GM12872 (cell line): Measurements from ENCODE around the gene DENND2D.

Experiments used
- TF ChIP-seq, protein P1 (sequence below): IDR thresholded peaks from 3 replicates; pipeline ENCODE4 v1.5.1; 2011; ENCODE audit warnings: low read depth, mild to moderate bottlenecking, low read length, moderate library complexity; ENCODE audit not compliant: insufficient read depth

DENND2D gene

DNA sequence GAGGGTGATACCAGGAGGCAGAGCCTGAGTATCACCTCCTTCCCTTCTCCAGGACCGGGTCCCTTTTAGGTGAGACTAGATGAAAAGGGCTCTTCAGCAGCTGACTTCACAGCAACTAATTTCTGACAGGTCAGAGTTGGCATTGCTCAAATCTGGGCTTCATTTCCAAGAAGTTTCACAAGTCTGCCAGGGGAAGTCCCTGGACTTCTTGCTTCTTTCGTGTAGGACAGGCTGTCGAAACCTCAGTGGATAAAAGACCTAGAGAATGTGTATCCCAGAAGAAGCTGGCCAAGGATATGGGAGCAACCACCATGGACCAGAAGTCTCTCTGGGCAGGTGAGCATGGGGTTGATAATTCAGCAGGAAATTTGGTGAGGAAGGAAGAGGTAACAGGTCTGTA is 27.0 kb upstream of the DENND2D start, which contains the start of gene CHI3L2:
Gene CHI3L2 (plus strand): TSS at position 280 of the 400 bp plus-strand sequence. CDS start 17 bp downstream, at position 297.
- TF ChIP-seq, protein P1, sequence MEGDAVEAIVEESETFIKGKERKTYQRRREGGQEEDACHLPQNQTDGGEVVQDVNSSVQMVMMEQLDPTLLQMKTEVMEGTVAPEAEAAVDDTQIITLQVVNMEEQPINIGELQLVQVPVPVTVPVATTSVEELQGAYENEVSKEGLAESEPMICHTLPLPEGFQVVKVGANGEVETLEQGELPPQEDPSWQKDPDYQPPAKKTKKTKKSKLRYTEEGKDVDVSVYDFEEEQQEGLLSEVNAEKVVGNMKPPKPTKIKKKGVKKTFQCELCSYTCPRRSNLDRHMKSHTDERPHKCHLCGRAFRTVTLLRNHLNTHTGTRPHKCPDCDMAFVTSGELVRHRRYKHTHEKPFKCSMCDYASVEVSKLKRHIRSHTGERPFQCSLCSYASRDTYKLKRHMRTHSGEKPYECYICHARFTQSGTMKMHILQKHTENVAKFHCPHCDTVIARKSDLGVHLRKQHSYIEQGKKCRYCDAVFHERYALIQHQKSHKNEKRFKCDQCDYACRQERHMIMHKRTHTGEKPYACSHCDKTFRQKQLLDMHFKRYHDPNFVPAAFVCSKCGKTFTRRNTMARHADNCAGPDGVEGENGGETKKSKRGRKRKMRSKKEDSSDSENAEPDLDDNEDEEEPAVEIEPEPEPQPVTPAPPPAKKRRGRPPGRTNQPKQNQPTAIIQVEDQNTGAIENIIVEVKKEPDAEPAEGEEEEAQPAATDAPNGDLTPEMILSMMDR, result no peak

DNA sequence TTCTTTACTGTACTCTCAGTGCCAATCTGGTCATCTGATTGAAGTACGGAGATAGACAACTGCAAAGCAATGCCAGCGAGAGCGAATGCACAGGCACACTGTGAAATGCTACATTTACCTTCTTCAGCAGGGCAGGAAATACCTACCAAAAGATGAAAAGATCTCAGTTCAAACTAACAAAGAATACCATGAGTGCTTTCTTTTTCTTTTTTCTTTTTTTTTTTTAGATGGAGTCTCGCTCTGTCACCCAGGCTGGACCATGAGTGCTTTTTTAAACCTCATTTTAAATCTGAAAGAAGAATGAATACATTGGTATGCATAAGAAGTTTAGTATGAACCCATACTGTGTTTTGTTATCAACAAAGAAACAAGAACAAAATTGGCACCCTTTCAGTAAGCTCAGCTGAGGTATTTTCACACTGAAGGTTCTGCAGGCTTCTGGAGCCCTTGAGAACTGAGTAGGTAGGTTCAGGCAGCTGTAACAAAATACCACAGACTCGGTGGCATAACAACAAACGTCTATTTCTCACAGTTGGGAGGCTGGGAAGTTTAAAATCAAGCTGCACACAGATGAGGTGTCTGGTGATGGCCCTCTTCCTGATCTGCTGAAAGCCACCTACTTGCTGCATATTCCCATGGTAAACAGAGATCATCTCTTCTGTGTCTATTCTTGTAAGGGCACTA is 25.4 kb upstream of the DENND2D start:
- TF ChIP-seq, protein P1, result no peak

DNA sequence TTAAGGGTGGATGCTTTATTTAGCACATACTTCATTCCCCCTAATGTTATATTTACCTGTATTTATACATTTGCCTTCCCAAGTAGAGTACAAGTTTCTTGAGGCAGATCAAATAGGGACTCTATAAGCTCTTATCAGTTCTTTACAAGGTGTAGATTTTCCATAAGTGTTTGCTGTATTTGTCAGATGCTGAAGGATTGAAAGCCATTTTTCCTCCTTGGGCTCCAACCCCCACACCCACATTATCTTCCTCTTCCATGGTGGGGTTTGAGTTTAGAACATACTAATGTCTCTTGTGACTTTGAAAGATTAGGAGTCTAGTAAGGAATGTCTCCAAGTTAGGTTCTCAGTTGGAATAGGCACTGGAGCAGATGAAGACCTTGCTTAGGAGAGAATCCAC is 24.6 kb upstream of the DENND2D start:
- TF ChIP-seq, protein P1, result no peak

GRCh38 chr1:111223126-111223685 is 22.8 kb upstream of the DENND2D start:
- TF ChIP-seq, protein P1, result no peak

GRCh38 chr1:111222308-111223125 is 22.1 kb upstream of the DENND2D start:
- TF ChIP-seq, protein P1, result peak; percentile 97

DNA sequence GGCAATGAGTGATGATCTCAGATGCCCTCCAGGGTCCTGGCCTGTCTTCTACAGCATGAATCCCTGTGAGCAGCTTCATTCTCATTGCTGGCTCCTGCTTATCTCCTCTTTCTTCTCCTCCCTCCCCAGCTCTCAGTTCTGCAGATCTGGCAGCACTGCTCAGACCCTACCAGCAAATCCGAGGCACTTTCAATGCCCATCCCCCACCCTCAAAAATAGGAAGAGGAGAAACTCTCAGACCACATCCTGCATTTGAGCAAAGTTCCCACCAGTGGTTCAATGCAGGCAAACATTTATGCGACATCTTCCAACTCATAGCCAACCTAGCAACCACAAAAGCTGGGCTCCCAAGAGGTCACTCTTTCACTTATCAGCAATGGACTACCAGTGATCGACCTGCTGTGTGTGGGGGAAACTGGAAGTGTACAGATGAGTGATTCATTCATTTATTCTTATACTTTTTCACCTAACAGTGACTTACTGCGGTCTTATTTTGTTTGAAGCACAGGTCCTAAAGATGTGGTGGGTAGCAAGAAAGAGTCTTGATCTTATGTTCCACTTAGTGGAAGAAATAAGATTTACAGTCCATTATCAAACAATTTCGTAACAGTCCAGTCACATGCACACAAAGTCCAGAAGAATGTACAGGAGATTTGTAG is 21.3 kb upstream of the DENND2D start:
- TF ChIP-seq, protein P1, result 0 out of 3 replicates have a peak, but pooled peaks have one; percentile 8

- TF ChIP-seq, protein P1, result no peak
Measured at GRCh38 chr1:111221276-111221632, 20.8 kb upstream of the DENND2D start.
